DMS153 (cell line): Measurements from ENCODE around the gene EEA1.

ENCODE experiments used
- DNase-seq: peaks from one replicate; lab custom pipeline; 2025; lab: John Stamatoyannopoulos, UW

The EEA1 gene

DNA sequence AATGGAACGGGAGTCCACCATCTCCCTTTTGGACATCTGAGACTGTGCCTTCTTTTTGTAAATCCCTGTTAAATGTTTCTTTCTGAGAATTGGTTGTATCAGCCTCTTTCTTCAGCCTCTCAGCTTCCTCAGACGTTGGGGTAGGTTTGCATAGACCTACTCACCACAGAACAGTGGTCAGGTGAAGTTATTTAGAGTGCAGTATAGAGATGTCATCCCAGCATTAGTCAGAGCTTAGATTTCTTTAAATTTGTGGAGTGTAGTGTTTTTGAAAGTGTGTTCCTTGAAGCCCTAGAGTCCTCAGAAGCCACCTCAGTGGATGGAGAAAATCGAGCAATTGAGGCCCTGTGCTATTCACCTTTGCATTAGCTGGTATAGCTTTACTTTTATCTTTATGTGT lies 8.9 kb upstream of the EEA1 start:
- no peak for DNase-seq

DNA sequence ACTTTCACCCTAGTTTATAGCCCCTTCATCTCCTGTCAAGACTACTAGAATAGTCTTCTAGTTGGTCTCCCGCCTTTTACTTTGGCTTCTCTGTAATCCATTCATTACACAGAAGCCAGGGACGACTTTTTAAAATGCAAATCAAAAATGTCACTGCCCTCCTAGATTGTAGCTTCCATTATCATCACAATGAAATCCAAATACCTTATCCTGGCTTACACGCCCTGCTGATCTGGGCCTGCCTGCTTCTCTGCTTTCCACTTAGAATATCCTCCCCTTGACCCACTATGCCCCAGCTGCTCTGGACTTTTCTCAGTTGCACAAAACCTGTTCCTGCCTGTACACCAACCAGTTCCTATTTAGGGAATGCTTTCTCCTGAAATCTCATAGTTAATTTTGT lies 4.5 kb upstream of the EEA1 start:
- no peak for DNase-seq

DNA sequence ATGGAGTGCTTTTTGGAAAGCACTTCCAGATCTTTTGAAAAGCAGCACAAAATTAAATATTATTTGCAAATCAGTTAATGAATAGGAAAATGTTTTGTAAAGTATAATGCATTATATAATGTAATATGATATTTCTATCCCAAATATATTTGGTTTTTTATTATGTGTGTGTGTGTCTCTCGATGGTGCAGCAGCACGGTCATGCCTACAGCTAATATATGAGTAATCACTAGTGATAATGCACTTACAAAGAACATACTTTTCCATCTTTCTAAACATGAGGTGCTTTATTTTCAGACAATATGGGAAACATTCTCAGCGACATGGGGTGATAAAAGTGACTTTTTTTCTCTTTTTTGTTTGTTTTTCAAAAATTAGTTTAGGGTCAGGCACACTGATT lies 1.3 kb upstream of the EEA1 start:
- DNase-seq: no peak

DNA sequence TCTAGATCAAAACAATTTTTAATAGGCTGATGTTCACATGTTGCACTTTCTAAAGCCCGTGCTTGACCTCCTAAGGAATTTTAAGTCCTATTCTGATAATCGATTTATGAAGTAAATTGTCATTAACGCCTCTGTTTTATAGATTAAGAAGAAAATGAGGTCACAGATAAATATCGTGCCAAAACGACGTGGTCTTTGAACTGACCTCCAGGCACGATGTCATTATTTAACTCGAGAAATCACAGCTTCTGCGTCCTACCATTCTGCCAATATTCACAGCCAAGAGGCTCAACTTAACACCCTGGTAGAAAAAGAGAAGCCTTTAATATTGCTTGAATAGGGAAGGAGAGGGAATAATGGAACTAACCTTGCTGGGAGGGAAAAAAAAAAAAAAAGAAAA lies 888 bp upstream of the EEA1 start:
- DNase-seq: no peak

DNA sequence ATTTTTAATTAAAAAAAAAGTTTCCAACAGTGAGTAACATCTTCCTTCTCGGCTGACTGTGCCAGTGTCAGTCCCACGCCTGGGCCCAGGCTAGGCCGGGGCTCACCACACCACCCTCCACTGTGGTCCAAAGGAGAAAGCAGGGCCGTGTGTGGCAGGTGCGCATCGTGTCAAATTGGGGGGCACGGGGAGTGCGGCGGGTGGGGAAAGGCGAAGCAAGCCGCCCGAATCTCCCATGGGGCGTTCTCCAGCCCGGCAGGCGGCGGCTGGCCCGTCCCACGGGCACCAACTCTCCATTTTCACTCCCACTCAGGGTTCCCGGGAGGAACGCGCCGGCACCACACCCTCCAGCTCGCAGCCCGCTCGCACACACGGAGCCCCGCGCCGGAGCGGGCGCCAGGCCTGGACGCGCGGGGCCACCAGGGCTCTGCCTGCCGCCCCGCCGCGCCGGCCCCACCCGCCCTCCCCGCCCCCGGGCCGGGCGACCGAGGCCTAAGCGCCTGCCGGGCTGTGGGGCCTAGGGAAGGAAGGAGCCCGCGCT lies 604 bp downstream of the EEA1 start:
- DNase-seq: no peak

DNA sequence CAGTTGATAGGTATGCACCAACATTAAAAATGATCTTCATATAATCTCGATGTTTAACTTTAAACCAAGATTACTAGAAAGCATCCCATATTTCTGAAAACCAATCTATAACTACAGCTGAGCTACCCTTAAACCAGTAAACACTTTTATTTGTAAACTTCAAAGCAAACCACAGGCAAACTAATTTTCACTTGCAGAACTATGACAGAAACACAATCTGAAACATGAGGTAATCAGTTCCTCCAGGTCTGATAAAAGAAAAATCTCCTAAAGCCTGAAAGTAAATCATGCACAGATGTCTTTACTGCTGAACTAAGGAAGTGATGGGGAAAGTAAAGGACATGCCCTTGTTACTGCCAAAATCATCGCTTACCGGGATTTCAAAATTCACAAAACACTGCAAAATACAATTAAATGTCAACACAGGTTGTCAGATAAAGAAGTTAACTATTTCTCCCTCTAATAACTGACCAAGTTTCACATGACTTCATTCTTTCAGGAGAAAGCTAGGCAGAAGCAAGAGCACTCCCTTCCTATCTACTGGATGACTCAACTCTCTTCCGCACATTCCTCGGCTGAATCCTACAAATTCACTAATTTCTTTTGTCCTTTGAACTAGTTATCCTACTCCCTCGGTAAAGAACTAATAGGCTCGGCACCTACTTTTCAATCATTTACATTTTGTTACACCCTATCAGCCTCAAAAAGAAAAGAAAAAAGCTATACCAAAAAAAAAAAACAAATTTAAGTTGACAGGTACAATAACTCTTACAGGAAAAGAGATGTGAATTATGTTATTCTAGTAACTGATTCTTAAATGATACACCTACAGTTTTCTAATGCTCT lies 1.4 kb downstream of the EEA1 start:
- no peak for DNase-seq

DNA sequence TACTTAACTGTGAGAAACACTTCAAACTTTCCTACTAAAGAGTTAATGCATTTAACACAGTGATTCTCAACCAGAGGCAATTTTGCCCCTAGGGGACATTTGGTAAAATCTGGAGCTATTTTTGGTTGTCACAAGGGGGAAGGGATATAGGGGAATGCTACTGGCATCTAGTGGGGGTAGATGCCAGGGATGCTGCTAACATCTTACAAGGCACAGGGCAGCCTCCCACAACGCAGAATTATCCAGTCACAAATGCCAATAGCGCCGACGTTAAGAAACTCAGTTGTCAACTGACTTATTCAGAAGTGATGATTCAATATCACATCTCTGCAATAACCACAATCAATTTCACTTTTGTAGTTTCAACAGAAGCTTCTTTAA lies 2.0 kb downstream of the EEA1 start:
- no peak for DNase-seq

DNA sequence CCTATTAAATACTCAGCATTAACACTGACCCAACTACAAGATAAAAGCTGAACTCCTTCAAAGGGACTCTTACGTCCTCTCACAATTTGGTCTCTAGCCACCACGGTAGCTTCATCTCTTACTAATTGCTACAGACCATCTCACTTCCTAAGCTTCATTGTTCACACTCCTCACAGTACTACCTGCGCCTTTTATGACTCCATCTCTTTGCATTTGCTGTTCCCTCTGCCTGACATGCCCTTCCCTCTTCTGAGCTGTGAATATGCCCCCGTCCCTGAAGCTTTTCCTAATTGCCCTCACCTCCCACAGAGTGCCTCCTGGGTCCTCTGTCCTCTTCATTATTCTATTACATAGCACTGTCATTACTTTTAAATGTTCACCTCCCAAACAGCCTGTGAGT lies 2.5 kb downstream of the EEA1 start:
- DNase-seq: no peak

DNA sequence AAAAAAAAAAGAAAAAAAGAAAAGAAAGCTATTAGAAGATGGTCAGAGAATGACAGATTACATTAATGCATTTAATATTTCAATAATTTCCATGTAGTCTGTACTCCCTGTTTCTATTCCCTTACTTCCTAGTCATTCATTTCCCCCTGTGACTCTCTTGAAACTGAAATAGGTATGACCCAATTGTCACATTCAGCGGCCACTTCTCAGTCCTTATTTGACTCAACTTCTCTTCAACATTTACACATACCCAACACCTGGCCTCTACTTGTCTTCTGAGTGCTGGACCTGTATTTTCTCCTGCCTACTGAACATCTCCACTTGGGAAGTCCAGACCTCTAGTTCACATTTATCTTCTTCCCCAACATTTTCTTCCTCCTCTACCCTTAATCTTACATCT lies 7.2 kb downstream of the EEA1 start:
- DNase-seq: no peak

DNA sequence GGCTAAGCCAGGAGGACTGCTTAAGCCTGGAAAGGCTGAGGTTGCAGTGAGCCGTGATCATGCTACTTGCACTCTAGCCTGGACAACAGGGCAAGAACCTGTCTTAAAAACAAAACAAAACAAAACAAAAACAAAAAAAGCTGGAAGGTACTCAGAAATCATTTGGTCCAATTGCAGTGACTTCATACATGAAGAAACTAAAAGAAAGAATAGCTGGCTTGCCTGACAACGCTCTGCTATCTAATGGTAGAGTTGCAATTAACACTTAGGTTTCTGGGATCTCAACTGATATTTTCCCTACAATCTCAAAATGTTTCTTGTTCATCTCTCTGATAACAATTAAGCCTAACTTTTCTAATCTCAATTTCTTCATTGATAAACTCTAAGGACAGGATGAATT lies 13.7 kb downstream of the EEA1 start:
- DNase-seq: no peak

DNA sequence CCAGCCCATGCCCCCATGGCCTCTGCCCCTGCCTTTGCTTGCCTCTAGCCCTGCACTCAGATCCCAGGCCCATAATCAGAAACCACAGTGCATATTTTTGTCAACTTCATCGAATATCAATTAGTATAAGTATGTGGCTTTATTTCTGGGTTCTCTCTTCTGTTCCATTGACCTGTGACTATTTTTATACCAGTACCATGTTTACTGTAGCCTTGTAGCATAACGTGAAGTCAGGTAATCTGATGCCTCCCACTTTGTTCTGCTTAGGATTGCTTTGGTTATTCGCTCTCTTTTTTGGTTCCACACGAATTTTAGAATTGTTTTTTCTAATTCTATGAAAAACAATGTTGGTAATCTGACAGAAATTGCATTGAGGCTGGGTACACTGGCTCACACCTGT lies 14.9 kb downstream of the EEA1 start:
- no peak for DNase-seq

DNA sequence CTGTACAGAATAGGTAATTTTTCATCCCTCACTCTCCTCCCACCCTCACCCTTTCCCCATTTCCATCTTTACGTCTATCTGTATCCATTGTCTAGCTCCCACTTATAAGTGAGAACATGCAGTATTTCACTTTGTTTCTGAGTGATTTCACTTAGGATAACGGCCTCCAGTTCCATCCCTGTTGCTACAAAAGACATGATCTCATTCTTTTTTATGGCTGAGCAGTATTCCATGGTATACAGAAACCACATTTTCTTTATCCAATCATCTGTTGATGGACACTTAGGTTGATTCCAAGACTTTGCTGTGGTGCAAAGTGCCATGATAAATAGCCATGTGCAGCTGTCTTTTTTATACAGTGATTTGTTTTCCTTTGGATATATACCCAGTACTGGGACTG lies 16.4 kb downstream of the EEA1 start:
- DNase-seq: no peak

DNA sequence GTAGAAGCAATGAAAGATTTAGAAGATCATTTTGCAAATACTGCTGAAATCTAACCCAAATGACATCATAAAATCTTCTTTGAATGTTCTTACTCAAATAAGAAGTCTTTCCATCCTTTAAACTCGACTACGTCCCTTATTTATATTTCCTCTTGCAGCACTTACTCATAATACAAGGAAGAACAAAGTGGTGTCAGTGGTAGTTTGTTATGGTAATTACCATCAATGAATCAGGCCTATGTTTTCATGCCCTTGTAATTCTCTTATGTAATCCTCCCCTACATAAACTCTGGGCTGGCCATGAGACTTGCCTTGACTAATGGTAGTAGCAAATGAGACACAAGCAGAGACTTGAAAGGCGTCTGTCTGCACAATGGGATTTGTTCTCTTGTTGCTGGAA lies 17.0 kb downstream of the EEA1 start:
- DNase-seq: no peak

DNA sequence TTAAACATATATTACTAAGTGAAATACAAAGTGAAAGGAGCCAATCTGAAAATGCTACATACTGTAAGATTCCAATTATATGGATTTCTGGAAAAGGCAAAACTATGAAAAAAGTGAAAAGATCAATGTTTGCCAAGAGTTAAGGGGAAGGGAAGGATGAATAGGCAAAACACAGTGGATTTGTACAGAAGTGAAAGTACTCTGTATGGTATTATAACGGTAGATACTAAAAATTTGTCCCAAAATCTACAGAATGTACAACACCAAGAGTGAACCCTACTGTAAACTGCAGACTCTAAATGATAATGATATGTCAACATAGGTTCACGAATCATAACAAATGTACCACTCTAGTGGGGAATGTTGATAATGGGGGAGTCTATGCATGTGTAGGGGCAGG lies 17.8 kb downstream of the EEA1 start:
- DNase-seq: no peak

DNA sequence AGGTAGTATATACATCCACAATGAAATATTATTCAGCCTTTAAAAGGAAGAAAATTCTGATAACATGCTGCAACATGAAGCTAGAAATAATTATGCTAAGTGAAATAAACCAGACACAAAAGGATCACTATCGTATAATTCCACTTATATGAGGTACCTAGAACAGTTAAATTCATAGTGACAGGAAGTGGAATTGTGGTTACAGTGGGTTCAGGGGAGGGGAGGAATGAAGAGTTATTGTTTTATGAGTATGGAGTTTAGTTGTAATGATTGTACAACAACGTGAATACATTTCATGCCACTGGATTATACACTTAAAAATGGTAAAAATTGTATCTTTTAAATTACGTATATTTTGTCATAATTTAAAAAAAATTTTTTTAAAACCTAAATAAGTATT lies 21.0 kb downstream of the EEA1 start:
- DNase-seq: no peak

DNA sequence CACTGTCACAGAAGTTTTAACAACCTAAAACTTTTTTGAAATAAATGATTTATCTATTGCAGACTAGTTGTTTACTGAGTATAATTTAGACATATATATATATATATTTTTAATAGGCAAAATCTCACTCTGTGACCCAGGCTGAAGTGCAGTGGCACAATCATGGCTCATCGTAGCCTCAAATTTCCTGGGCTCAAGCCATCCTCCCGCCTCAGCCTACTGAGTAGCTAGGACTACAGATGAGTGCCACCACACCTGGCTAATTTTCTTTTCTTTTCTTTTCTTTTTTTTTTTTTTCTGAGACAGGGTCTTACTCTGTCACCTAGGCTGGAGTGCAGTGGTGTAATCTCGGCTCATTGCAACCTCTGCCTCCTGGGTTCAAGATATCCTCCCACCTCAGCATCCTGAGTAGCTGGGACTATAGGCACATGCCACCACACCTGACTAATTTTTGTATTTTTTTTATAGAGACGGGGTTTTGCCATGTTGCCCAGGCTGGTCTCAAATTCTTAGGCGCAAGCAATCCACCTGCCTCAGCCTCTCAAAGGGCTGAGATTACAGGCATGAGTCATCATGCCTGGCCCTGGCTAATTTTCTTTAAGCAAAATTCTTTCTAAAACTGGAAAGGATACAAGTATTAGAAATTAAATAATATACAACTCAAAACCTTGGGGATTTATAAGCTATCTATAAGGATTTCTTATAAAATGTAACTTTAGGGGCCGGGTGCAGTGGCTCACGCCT lies 23.1 kb downstream of the EEA1 start:
- no peak for DNase-seq

DNA sequence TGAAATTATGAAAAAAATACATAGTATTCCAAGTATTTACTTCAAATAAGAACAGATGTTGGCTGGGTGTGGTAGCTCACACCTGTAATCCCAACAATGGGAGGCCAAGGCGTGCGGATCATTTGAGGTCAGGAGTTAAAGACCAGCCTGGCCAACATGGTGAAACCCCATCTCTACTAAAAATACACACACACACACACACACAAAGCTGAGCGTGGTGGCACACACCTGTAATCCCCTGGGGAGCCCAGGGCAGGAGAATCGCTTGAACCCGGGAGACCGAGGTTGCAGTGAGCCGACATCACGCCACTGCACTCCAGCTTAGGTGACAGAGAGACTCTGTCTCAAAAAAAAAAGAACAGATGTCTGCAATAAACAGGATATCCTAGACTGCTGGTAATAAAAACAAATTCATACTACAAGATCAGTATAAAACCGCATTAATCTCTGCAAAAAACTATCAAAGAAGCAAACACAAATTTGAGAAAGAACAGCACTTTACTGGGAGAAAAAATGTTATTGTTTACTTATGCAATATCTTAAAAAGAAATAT lies 23.8 kb downstream of the EEA1 start:
- DNase-seq: no peak

DNA sequence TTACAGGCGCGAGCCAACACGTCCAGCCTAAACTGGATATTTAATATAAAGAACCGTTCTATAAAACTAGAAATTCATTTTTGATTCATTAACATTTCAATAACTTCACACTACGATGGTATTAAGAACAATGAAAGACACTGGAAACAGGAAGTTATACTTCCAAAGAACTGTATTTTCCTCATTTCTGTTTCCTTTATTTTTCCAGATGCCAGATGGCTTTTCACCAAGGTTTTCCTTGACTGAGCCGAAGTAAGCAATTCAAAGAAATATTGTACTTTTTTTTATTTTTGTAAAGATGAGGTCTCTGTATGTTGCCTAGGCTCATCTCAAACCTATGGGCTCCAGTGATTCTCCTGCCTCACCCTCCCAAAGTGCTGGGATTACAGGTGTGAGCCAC lies 28.2 kb downstream of the EEA1 start:
- DNase-seq: no peak

DNA sequence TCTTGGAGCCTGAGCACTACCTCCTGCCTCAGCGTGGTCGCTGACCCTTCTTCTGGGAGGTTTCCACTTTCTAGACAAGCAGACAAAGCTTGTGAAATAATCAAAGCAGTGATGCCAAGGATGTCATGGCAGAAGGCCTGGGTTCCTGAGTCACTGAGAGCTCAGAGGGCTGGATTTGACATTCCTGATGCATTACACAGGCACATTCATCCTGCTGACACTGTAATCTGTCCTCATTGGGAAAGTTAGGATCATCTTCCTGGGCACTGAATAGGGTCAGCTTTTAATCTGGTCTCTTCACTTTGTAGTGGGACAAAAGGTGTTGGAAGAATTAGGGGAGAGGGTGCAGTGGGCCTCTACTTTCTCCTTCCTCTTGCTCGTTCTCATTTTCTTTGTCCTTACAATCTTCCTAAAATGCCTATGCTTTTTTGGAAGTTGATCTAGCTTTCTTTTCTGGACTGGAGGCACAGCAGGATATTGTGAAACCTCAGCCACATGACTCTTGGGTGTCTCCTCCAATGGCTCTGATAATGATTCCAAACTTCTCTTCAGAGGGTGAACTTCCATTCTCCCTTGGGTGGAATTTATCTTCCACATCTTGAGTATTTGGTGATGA lies 29.6 kb downstream of the EEA1 start:
- DNase-seq: no peak

DNA sequence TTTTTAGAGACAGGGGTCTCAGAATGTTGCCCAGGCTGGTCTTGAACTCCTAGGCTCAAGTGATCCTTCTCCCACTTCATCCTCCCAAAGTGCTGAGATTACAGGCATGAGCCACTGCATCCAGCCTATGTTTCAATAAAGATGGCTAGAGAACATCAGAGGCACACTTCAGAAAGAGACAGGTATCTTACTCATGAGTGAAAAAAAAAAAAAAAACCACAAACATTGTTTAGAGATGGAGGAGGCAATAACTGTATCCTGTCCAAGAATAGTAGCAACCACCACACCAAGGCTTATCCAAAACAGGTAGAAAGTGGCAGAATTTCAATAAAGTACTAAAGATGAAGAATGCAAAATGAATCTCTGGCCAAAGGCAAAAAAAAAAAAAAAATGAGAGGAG lies 30.3 kb downstream of the EEA1 start:
- DNase-seq: no peak

DNA sequence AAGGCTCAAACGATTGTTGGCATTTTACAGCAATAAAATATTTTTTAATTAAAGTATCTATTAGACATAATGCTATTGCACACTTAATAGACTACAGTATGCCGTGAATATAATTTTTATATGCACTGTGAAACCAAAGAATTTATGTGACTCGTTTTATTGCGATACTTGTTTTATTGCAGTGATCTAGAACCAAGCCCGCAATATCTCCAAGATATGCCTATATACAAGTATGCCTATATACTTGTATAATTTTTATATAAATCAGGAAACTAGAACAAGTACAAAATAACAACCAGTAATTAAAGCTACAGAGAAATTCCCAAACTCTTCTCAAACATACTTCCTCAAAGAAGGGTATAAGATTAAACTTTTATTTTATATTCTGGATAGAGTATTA lies 31.3 kb downstream of the EEA1 start:
- no peak for DNase-seq

DNA sequence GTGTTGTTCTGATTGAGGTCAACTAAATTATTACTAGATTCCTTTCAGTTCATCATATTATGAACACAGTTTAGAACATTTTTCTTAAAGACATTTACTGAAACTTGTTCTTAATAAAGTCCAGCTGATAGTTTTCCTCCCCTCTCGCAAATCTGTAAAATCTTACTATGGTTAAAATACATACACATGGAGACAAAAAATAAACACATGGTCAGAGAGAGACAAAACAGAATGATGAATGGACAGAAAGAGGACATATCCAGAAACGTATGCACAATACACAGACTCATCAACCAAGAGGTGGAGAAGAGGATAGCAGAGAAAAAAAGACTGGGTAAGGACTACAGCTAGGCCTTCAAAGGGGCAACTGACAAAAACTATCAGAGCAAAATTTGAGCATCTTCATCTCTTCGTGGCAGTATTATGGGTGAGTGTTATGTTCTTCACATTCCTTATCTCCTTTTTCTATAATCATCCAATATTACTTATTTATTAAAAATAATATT lies 38.4 kb downstream of the EEA1 start:
- no peak for DNase-seq

DNA sequence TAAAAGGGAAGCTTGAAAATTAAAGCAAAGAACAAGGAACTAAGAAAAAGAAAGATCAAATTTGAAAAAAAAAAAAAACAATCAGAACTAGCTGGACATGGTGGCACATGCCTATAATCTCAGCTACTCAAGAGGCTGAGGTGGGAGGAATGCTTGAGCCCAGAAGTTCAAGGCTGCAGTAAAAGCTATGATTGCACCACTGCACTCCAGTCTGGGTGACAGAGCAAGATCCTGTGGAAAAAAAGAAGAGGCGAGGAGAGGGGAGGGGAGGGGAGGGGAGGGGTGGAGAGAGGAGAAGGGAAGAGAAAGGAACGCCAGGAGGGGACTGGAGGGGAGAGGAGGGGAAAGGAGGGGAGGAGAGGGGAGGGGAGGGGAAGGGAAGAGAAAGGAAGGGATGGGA lies 43.0 kb downstream of the EEA1 start:
- DNase-seq: no peak
